H1 (cell line): ENCODE measurements around the gene SPAG16. TPM values are rescaled to one million over a fixed set of nuclear protein-coding genes. Genes with fewer than 3 reads are reported as not detected.
"Not testable (repeated sequence)": the region's sequence is repeated elsewhere in the genome, so short reads cannot be mapped to it uniquely, and the experiment has no call there.

Source experiments
- CTCF ChIA-PET: fragments of 300-600 bp; sonication (Branson Sonifier 250); formaldehyde crosslinking; loops from one replicate; lab custom pipeline; 2021; ENCODE audit not compliant: partially characterized antibody; lab: Charles Lee
- POLR2A ChIA-PET: fragments of 300-600 bp; sonication (Branson Sonifier 250); formaldehyde crosslinking; loops from one replicate; lab custom pipeline; 2021; ENCODE audit warnings: inconsistent platforms; ENCODE audit not compliant: partially characterized antibody; lab: Charles Lee
- DNase-seq, 2 experiments: peaks; one replicate each; pipeline versions ENCODE4 v3.0.0 to v3.0.0-alpha.2; 2010 to 2022; ENCODE audit warnings: low spot score in 2 of 2, low read depth in 1 of 2, mixed read lengths in 1 of 2
- FAIRE-seq: peaks from 2 replicates; lab custom pipeline; 2011; peaks lifted over from hg19 to GRCh38; lab: Jason Lieb, UNC
- H2AFZ ChIP-seq: 2 replicates; pipeline ENCODE4 v1.8.1; 2012; ENCODE audit warnings: low read length, inconsistent platforms
- H2AK5ac ChIP-seq: 2 replicates; pipeline ENCODE4 v1.6.1; 2013; ENCODE audit warnings: low read depth, low read length
- H2BK120ac ChIP-seq: replicated peaks from 2 replicates; pipeline ENCODE3; 2013; ENCODE audit warnings: low read depth, low read length, inconsistent platforms
- H2BK12ac ChIP-seq: 2 replicates; pipeline ENCODE4 v1.6.1; 2013; ENCODE audit warnings: low read depth, low read length
- H2BK15ac ChIP-seq: 2 replicates; pipeline ENCODE4 v1.6.1; 2013; ENCODE audit warnings: low read length
- H2BK20ac ChIP-seq: 2 replicates; pipeline ENCODE4 v1.6.1; 2013; ENCODE audit warnings: low read length
- H2BK5ac ChIP-seq: 2 replicates; pipeline ENCODE4 v1.6.1; 2013; ENCODE audit warnings: low read depth, low read length
- H3K14ac ChIP-seq: 2 replicates; pipeline ENCODE4 v1.6.1; 2013; ENCODE audit warnings: inconsistent platforms; ENCODE audit not compliant: insufficient read length
- H3K18ac ChIP-seq: 2 replicates; pipeline ENCODE4 v1.6.1; 2013; ENCODE audit warnings: low read length; ENCODE audit errors: extremely low read depth
- H3K23ac ChIP-seq: 2 replicates; pipeline ENCODE4 v1.6.1; 2013; ENCODE audit warnings: inconsistent platforms; ENCODE audit not compliant: insufficient read length
- H3K23me2 ChIP-seq: 2 replicates; pipeline ENCODE4 v1.6.1; 2013; ENCODE audit warnings: low read depth, low read length
- H3K27ac ChIP-seq: 2 replicates; pipeline ENCODE4 v1.6.1; 2011; ENCODE audit warnings: low read depth, low read length, inconsistent platforms
- H3K27me3 ChIP-seq, 4 experiments: replicated peaks in 1 of 4; 1 replicate in 1 of 4; 2 replicates in 3 of 4; pipeline versions ENCODE4 v1.6.1 to v1.8.1; 2011 to 2013; ENCODE audit warnings: low read length in 3 of 4, mild to moderate bottlenecking in 3 of 4, inconsistent platforms in 2 of 4, mixed read lengths in 2 of 4, moderate library complexity in 1 of 4; ENCODE audit not compliant: control insufficient read depth in 3 of 4, insufficient read depth in 3 of 4; ENCODE audit errors: extremely low read depth in 1 of 4
- H3K36me3 ChIP-seq, 4 experiments: 2 replicates each; pipeline versions ENCODE4 v1.6.1 to v1.8.1; 2011 to 2013; ENCODE audit warnings: mild to moderate bottlenecking in 4 of 4, low read length in 3 of 4, moderate library complexity in 2 of 4, control low read depth in 1 of 4, inconsistent platforms in 1 of 4; ENCODE audit not compliant: insufficient read depth in 4 of 4, control insufficient read depth in 2 of 4
- H3K4ac ChIP-seq: replicated peaks from 2 replicates; pipeline ENCODE3; 2013; ENCODE audit warnings: low read length, low read depth, mixed read lengths, inconsistent platforms; ENCODE audit not compliant: insufficient read length
- H3K4me1 ChIP-seq, 4 experiments: replicated peaks in 1 of 4; 1 replicate in 1 of 4; 2 replicates in 3 of 4; pipeline versions ENCODE4 v1.6.1 to v1.8.1; 2011 to 2013; ENCODE audit warnings: low read length in 3 of 4, inconsistent platforms in 2 of 4, mixed read lengths in 1 of 4; ENCODE audit not compliant: insufficient read depth in 4 of 4, control insufficient read depth in 3 of 4
- H3K4me2 ChIP-seq, 2 experiments: 2 replicates each; pipeline versions ENCODE4 v1.6.1 to v1.8.1; 2011 to 2013; ENCODE audit warnings: low read depth in 2 of 2, low read length in 2 of 2, control low read depth in 1 of 2, inconsistent platforms in 1 of 2, mild to moderate bottlenecking in 1 of 2; ENCODE audit not compliant: insufficient read depth in 1 of 2
- H3K4me3 ChIP-seq, 4 experiments: fragments of 200-600, 300-600 bp in 1 of 4; sonication (generic), shearing (Covaris generic), sonication (Bioruptor Twin) in 1 of 4; 2 replicates each; pipeline versions ENCODE4 v1.5.1 to v1.8.1; 2011 to 2016; ENCODE audit warnings: low read length in 4 of 4, low read depth in 3 of 4, control low read depth in 2 of 4, inconsistent platforms in 2 of 4, mild to moderate bottlenecking in 2 of 4, mixed read lengths in 1 of 4, moderate library complexity in 1 of 4; ENCODE audit not compliant: insufficient read depth in 2 of 4; ENCODE audit errors: extremely low read depth in 1 of 4
- H3K56ac ChIP-seq: replicated peaks from 2 replicates; pipeline ENCODE3; 2013; ENCODE audit warnings: low read depth, mild to moderate bottlenecking, mixed read lengths, low read length, inconsistent platforms; ENCODE audit not compliant: insufficient read length
- H3K79me1 ChIP-seq: 2 replicates; pipeline ENCODE4 v1.6.1; 2013; ENCODE audit warnings: low read depth, low read length, control low read depth
- H3K79me2 ChIP-seq, 2 experiments: 2 replicates each; pipeline versions ENCODE4 v1.6.1 to v1.8.1; 2012 to 2013; ENCODE audit warnings: low read length in 2 of 2, mild to moderate bottlenecking in 2 of 2, inconsistent platforms in 1 of 2; ENCODE audit not compliant: insufficient read depth in 2 of 2, control insufficient read depth in 1 of 2
- H3K9ac ChIP-seq, 4 experiments: replicated peaks in 1 of 4; 1 replicate in 1 of 4; 2 replicates in 3 of 4; pipeline versions ENCODE4 v1.6.1 to v1.8.1; 2011 to 2013; ENCODE audit warnings: low read depth in 3 of 4, low read length in 3 of 4, control low read depth in 2 of 4, mild to moderate bottlenecking in 2 of 4, moderate library complexity in 2 of 4, inconsistent platforms in 1 of 4; ENCODE audit errors: extremely low read depth in 1 of 4
- H3K9me3 ChIP-seq, 2 experiments: 2 replicates each; pipeline versions ENCODE4 v1.6.1 to v1.8.1; 2012 to 2013; ENCODE audit warnings: mild to moderate bottlenecking in 2 of 2, moderate library complexity in 2 of 2, control low read depth in 1 of 2, inconsistent platforms in 1 of 2, low read depth in 1 of 2, low read length in 1 of 2, mixed read lengths in 1 of 2; ENCODE audit not compliant: insufficient read depth in 2 of 2
- H4K20me1 ChIP-seq, 2 experiments: replicated peaks in 1 of 2; 2 replicates each; pipeline versions ENCODE3 to v1.8.1; 2011 to 2013; ENCODE audit warnings: inconsistent platforms in 2 of 2, low read length in 2 of 2, mild to moderate bottlenecking in 1 of 2; ENCODE audit not compliant: insufficient read depth in 2 of 2, control insufficient read depth in 1 of 2
- H4K5ac ChIP-seq: 2 replicates; pipeline ENCODE4 v1.6.1; 2013; ENCODE audit warnings: low read length, low read depth, mixed read lengths, inconsistent platforms; ENCODE audit not compliant: insufficient read length
- H4K8ac ChIP-seq: 2 replicates; pipeline ENCODE4 v1.8.0; 2013; ENCODE audit warnings: mild to moderate bottlenecking, moderate library complexity, low read length, inconsistent platforms; ENCODE audit not compliant: insufficient read depth; ENCODE audit errors: extremely low read depth
- H4K91ac ChIP-seq: replicated peaks from 2 replicates; pipeline ENCODE3; 2013; ENCODE audit warnings: low read length, mixed read lengths, inconsistent platforms; ENCODE audit not compliant: insufficient read length
- WGBS, 2 experiments: shearing (Covaris generic) in 1 of 2; methylation state at CpG; one replicate each; pipeline versions ENCODE4 v1.1.6 to v1.1.7; 2013 to 2015; ENCODE audit warnings: low lambda C conversion rate in 2 of 2, mixed read lengths in 2 of 2, inconsistent platforms in 1 of 2, low coverage in 1 of 2, missing lambda C conversion rate in 1 of 2; ENCODE audit not compliant: insufficient replicate concordance in 2 of 2, insufficient coverage in 1 of 2, insufficient read length in 1 of 2; ENCODE audit errors: extremely low coverage in 1 of 2, missing lambda C conversion rate in 1 of 2; 5-methylcytosine and 5-hydroxymethylcytosine counted together
- polyA plus RNA-seq, 7 experiments: library from polyadenylated mRNA; depleted of rRNA in 3 of 7; stranded (reverse) in 5 of 7; unstranded in 2 of 7; fragments of >200 nt in 5 of 7; fragments of 200-250 nt in 2 of 7; gene quantifications; 1 replicate in 5 of 7; 2 replicates in 1 of 7; 4 replicates in 1 of 7; pipeline versions ENCODE4 v1.2.1 to v1.2.3, GENCODE V29; 2011 to 2013; ENCODE audit warnings: missing spikeins in 2 of 7, mixed read lengths in 2 of 7
- total RNA-seq: library from RNA; stranded (reverse); fragmentation: NEBNext Ultra II Directional; extraction: Animal tissue kit (Norgen Biotek cat#: 25700); gene quantifications from 2 replicates; pipeline ENCODE4 v1.2.1, GENCODE V29; 2021

The SPAG16 gene
- total and polyA plus RNA-seq, 2 of the 8 experiments (the other 6 are each of a cell fraction or from before 2014, with no cell fraction given) = 6.0 to 14.9 TPM

DNA sequence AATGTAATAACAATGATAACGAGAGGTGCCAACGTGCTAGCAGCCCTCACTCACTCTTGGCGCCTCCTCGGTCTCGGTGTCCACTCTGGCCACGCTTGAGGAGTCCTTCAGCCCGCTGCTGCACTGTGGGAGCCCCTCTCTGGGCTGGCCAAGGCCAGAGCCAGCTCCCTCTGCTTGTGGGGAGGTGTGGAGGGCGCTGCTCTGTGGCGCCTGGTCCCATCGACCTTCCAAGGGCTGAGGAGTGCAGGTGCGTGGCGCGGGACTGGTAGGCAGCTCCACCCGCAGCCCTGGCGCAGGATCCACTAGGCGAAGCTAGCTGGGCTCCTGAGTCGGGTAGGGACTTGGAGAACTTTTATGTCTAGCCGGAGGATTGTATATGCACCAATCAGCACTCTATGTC, 417.1 kb downstream of the SPAG16 start:
- not testable (repeated sequence) for H2BK12ac ChIP-seq, H3K4me3 ChIP-seq, DNase-seq, H3K4me2 ChIP-seq, H2BK120ac ChIP-seq, H3K9ac ChIP-seq, H2BK5ac ChIP-seq, H3K79me1 ChIP-seq, H4K5ac ChIP-seq, H3K14ac ChIP-seq, H3K27me3 ChIP-seq, H2AFZ ChIP-seq, H2BK15ac ChIP-seq, H3K18ac ChIP-seq, H4K20me1 ChIP-seq, H3K4me1 ChIP-seq, H3K4ac ChIP-seq, H4K91ac ChIP-seq, H3K23ac ChIP-seq, H3K56ac ChIP-seq, H3K23me2 ChIP-seq, H2BK20ac ChIP-seq, H3K36me3 ChIP-seq, H3K9me3 ChIP-seq, FAIRE-seq, H2AK5ac ChIP-seq, H3K79me2 ChIP-seq, H4K8ac ChIP-seq, H3K27ac ChIP-seq
- ChIA-PET CTCF (interaction anchor here (0.7 kb wide), 1 partner anchor 286 kb away, joined by 3 read pairs; no protein-coding TSS in a partner anchor), POLR2A (interaction anchor here (0.5 kb wide), 1 partner anchor 128 kb away, joined by 3 read pairs; no protein-coding TSS in a partner anchor)
- WGBS, 2 experiments = 88% methylated on average over 15 of the region's 18 CpGs; no CpG with 5 or more reads in 1 of the 2 experiments
